H9 (cell line): ENCODE measurements around the gene BMERB1. TPM values are rescaled to one million over a fixed set of nuclear protein-coding genes. Genes with fewer than 3 reads are reported as not detected.

Source experiments
- DNase-seq: peaks from one replicate; pipeline ENCODE4 v3.0.0-alpha.2; 2017
- H2AFZ ChIP-seq: one replicate; pipeline ENCODE4 v1.6.1; 2013; ENCODE audit warnings: mild to moderate bottlenecking, low read length, control low read depth, moderate library complexity
- H2AK5ac ChIP-seq: 2 replicates; pipeline ENCODE4 v1.6.1; 2013; ENCODE audit warnings: low read length, control low read depth, mixed read lengths; ENCODE audit not compliant: insufficient read length
- H2BK120ac ChIP-seq: one replicate; pipeline ENCODE4 v1.6.1; 2013; ENCODE audit warnings: low read depth, mild to moderate bottlenecking, low read length, control low read depth, inconsistent platforms; ENCODE audit not compliant: poor library complexity, severe bottlenecking
- H2BK12ac ChIP-seq: 2 replicates; pipeline ENCODE4 v1.6.1; 2013; ENCODE audit warnings: low read length, control low read depth, mixed read lengths, low read depth; ENCODE audit not compliant: insufficient read length
- H2BK15ac ChIP-seq: 2 replicates; pipeline ENCODE4 v1.6.1; 2013; ENCODE audit warnings: low read depth, low read length, control low read depth
- H2BK20ac ChIP-seq: one replicate; pipeline ENCODE4 v1.6.1; 2013; ENCODE audit warnings: low read depth, mild to moderate bottlenecking, low read length, control low read depth, inconsistent platforms; ENCODE audit not compliant: poor library complexity, severe bottlenecking
- H2BK5ac ChIP-seq: 2 replicates; pipeline ENCODE4 v1.6.1; 2013; ENCODE audit warnings: low read length, control low read depth, mixed read lengths; ENCODE audit not compliant: insufficient read length
- H3K14ac ChIP-seq: 2 replicates; pipeline ENCODE4 v1.6.1; 2013; ENCODE audit warnings: low read length, control low read depth; ENCODE audit not compliant: insufficient read depth
- H3K18ac ChIP-seq: 2 replicates; pipeline ENCODE4 v1.6.1; 2013; ENCODE audit warnings: low read depth, mild to moderate bottlenecking, mixed read lengths, low read length, control low read depth; ENCODE audit not compliant: insufficient read length
- H3K23ac ChIP-seq: 2 replicates; pipeline ENCODE4 v1.6.1; 2013; ENCODE audit warnings: low read length, control low read depth, mixed read lengths, low read depth; ENCODE audit not compliant: insufficient read length
- H3K23me2 ChIP-seq: 2 replicates; pipeline ENCODE4 v1.6.1; 2013; ENCODE audit warnings: low read depth, mild to moderate bottlenecking, mixed read lengths, low read length, control low read depth; ENCODE audit not compliant: insufficient read length, poor library complexity, severe bottlenecking
- H3K27ac ChIP-seq: 2 replicates; pipeline ENCODE4 v1.5.1; 2013; ENCODE audit warnings: low read length, control low read depth, mixed read lengths, low read depth; ENCODE audit not compliant: insufficient read length
- H3K27me3 ChIP-seq: 2 replicates; pipeline ENCODE4 v1.6.1; 2013; ENCODE audit warnings: low read length, control low read depth, inconsistent platforms; ENCODE audit not compliant: insufficient read depth
- H3K4ac ChIP-seq: 2 replicates; pipeline ENCODE4 v1.6.1; 2013; ENCODE audit warnings: low read depth, mild to moderate bottlenecking, control low read depth, inconsistent platforms, low read length, moderate library complexity
- H3K4me1 ChIP-seq: 2 replicates; pipeline ENCODE4 v1.6.1; 2013; ENCODE audit warnings: low read length, control low read depth, inconsistent platforms; ENCODE audit not compliant: insufficient read depth
- H3K4me2 ChIP-seq: 2 replicates; pipeline ENCODE4 v1.6.1; 2013; ENCODE audit warnings: low read length, control low read depth, mixed read lengths; ENCODE audit not compliant: insufficient read length, insufficient read depth
- H3K56ac ChIP-seq: 2 replicates; pipeline ENCODE4 v1.6.1; 2013; ENCODE audit warnings: low read depth, mild to moderate bottlenecking, mixed read lengths, low read length, control low read depth; ENCODE audit not compliant: insufficient read length
- H3K79me1 ChIP-seq: 2 replicates; pipeline ENCODE4 v1.6.1; 2013; ENCODE audit warnings: low read depth, mild to moderate bottlenecking, moderate library complexity, low read length, control low read depth, inconsistent platforms; ENCODE audit not compliant: insufficient read depth, poor library complexity, severe bottlenecking
- H3K79me2 ChIP-seq: 2 replicates; pipeline ENCODE4 v1.6.1; 2013; ENCODE audit warnings: low read length, control low read depth, inconsistent platforms; ENCODE audit not compliant: insufficient read depth
- H3K9ac ChIP-seq: 2 replicates; pipeline ENCODE4 v1.6.1; 2013; ENCODE audit warnings: low read length, control low read depth, mixed read lengths; ENCODE audit not compliant: insufficient read length; ENCODE audit errors: extremely low read depth
- H3K9me3 ChIP-seq: one replicate; pipeline ENCODE4 v1.6.1; 2013; ENCODE audit warnings: low read depth, low read length, inconsistent platforms; ENCODE audit not compliant: control insufficient read depth
- H3T11ph ChIP-seq: one replicate; pipeline ENCODE4 v1.6.1; 2013; ENCODE audit warnings: mild to moderate bottlenecking, low read length, control low read depth, inconsistent platforms
- H4K20me1 ChIP-seq: one replicate; pipeline ENCODE4 v1.6.1; 2013; ENCODE audit not compliant: control insufficient read depth, insufficient read length, insufficient read depth
- H4K5ac ChIP-seq: 2 replicates; pipeline ENCODE4 v1.6.1; 2013; ENCODE audit warnings: low read depth, mild to moderate bottlenecking, mixed read lengths, low read length, control low read depth; ENCODE audit not compliant: insufficient read length
- H4K8ac ChIP-seq: replicated peaks from 2 replicates; pipeline ENCODE4 v1.6.1; 2013; ENCODE audit warnings: low read length, control low read depth, mixed read lengths, low read depth; ENCODE audit not compliant: insufficient read length
- H4K91ac ChIP-seq: 2 replicates; pipeline ENCODE4 v1.6.1; 2013; ENCODE audit warnings: low read depth, mild to moderate bottlenecking, moderate library complexity, mixed read lengths, low read length, control low read depth; ENCODE audit not compliant: insufficient read length
- H3K27ac Mint-ChIP-seq, 3 experiments: 2 replicates in 2 of 3; 3 replicates in 1 of 3; pipeline ENCODE4 v1.8.0; 2020 to 2021; ENCODE audit warnings: mixed read lengths in 3 of 3, mild to moderate bottlenecking in 1 of 3, moderate library complexity in 1 of 3
- H3K27me3 Mint-ChIP-seq: 2 replicates; pipeline ENCODE4 v1.8.0; 2021; ENCODE audit warnings: low read depth, mild to moderate bottlenecking, moderate library complexity, mixed read lengths
- H3K36me3 Mint-ChIP-seq, 3 experiments: 2 replicates in 2 of 3; 3 replicates in 1 of 3; pipeline ENCODE4 v1.8.0; 2020 to 2021; ENCODE audit warnings: low read depth in 3 of 3, mixed read lengths in 3 of 3; ENCODE audit not compliant: insufficient read depth in 1 of 3
- H3K4me1 Mint-ChIP-seq, 2 experiments: 2 replicates each; pipeline ENCODE4 v1.8.0; 2020; ENCODE audit warnings: mixed read lengths in 2 of 2
- H3K4me3 Mint-ChIP-seq, 2 experiments: 2 replicates in 1 of 2; 3 replicates in 1 of 2; pipeline ENCODE4 v1.8.0; 2020 to 2021; ENCODE audit warnings: mild to moderate bottlenecking in 2 of 2, mixed read lengths in 2 of 2, moderate library complexity in 1 of 2
- H3K9me3 Mint-ChIP-seq, 2 experiments: 2 replicates in 1 of 2; 3 replicates in 1 of 2; pipeline ENCODE4 v1.8.0; 2020; ENCODE audit warnings: mild to moderate bottlenecking in 2 of 2, mixed read lengths in 2 of 2, moderate library complexity in 1 of 2
- WGBS: extraction: QIAGEN DNeasy Blood & Tissue Kit; methylation state at CpG from one replicate; pipeline ENCODE4 v1.1.7; 2013; ENCODE audit warnings: missing lambda C conversion rate, low lambda C conversion rate, mixed read lengths; ENCODE audit not compliant: insufficient read length; ENCODE audit errors: extremely low coverage; 5-methylcytosine and 5-hydroxymethylcytosine counted together
- total RNA-seq: library from RNA; stranded (reverse); gene quantifications from 2 replicates; pipeline ENCODE4 v1.2.1, GENCODE V29; 2021
- TF ChIP-seq, protein P1 (sequence below): fragments of 200-600 bp; sonication (generic); conservative IDR thresholded peaks from 3 replicates; pipeline ENCODE4 v1.8.0; 2021; ENCODE audit warnings: antibody characterized with exemption, mild to moderate bottlenecking

The BMERB1 gene
- total RNA-seq, 1 experiment from 2014 or later, result 19.5 TPM

DNA sequence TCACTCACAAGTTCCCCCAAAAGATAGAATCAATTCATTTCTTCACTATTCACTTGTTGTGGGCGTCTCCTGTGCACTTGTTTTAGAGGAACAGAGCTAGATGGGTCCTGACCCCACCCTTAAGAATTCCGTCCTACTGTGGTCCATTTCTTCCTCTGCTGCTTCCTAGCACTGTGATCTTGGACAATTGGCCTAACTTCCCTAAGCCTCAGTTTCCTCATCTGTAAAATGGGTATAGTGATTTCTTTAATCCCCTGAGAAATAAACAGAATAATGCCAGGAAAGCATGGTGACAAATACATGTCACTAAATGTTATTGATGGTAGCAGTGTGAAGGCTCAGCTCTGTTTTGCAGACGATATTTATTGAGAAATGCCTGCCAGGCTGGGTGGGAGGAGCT is 9.9 kb downstream of the BMERB1 start:
- Mint-ChIP-seq H3K36me3 (peaks cover 0 to 6% (median 0%) of the 10 kb centered on the region in 3 experiments; a peak in 3 of 7 replicates), H3K9me3 (peaks cover 2 to 6% of the 10 kb centered on the region in 2 experiments; a peak in 1 of 5 replicates), H3K27ac (no peak overlapping the region; a peak in 2 of 7 replicates), H3K27me3 (no peaks in the 10 kb centered on the region), H3K4me3 (no peak overlapping the region), H3K4me1 (no peaks in the 10 kb centered on the region)
- Histone ChIP-seq H3K27ac (no peak overlapping the region), H2AFZ (no peak overlapping the region), H3K23ac (no peak overlapping the region), H4K8ac (no peak overlapping the region), H4K91ac (no peak overlapping the region), H3K4me1 (no peaks in the 10 kb centered on the region), H3K4me2 (no peak overlapping the region), H3K9ac (no peak overlapping the region), H2BK120ac (no peak overlapping the region), H2BK12ac (no peak overlapping the region), H2BK15ac (no peak overlapping the region), H3K79me2 (no peaks in the 10 kb centered on the region), H3T11ph (no peak overlapping the region), H3K14ac (no peak overlapping the region), H2BK5ac (no peak overlapping the region), H3K18ac (no peak overlapping the region), H2BK20ac (no peak overlapping the region), H3K79me1 (no peaks in the 10 kb centered on the region), H4K20me1 (no peaks in the 10 kb centered on the region), H2AK5ac (no peak overlapping the region), H3K9me3 (no peaks in the 10 kb centered on the region), H3K27me3 (no peaks in the 10 kb centered on the region), H3K23me2 (no peaks in the 10 kb centered on the region), H3K56ac (no peak overlapping the region), H3K4ac (no peak overlapping the region), H4K5ac (no peak overlapping the region)
- DNase-seq, result no peak
- no CpG with 5 or more reads among the region's 3 CpGs for WGBS
- TF ChIP-seq, protein P1, sequence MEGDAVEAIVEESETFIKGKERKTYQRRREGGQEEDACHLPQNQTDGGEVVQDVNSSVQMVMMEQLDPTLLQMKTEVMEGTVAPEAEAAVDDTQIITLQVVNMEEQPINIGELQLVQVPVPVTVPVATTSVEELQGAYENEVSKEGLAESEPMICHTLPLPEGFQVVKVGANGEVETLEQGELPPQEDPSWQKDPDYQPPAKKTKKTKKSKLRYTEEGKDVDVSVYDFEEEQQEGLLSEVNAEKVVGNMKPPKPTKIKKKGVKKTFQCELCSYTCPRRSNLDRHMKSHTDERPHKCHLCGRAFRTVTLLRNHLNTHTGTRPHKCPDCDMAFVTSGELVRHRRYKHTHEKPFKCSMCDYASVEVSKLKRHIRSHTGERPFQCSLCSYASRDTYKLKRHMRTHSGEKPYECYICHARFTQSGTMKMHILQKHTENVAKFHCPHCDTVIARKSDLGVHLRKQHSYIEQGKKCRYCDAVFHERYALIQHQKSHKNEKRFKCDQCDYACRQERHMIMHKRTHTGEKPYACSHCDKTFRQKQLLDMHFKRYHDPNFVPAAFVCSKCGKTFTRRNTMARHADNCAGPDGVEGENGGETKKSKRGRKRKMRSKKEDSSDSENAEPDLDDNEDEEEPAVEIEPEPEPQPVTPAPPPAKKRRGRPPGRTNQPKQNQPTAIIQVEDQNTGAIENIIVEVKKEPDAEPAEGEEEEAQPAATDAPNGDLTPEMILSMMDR, result no peak
